GM19023 (cell line): ENCODE results near the gene KBTBD3.
A peak's percentile ranks its signal among the peaks of the same experiment; 100 is the strongest.
"Not testable (repeated sequence)": the region's sequence is repeated elsewhere in the genome, so short reads cannot be mapped to it uniquely, and the experiment has no call there.

Experiments
- ATAC-seq: cut with Tn5 transposase; IDR thresholded peaks from one replicate; pipeline ENCODE4 v1.9.1; 2021; ENCODE audit warnings: mild to moderate bottlenecking, moderate library complexity; ENCODE audit not compliant: unreplicated experiment

KBTBD3 gene

DNA sequence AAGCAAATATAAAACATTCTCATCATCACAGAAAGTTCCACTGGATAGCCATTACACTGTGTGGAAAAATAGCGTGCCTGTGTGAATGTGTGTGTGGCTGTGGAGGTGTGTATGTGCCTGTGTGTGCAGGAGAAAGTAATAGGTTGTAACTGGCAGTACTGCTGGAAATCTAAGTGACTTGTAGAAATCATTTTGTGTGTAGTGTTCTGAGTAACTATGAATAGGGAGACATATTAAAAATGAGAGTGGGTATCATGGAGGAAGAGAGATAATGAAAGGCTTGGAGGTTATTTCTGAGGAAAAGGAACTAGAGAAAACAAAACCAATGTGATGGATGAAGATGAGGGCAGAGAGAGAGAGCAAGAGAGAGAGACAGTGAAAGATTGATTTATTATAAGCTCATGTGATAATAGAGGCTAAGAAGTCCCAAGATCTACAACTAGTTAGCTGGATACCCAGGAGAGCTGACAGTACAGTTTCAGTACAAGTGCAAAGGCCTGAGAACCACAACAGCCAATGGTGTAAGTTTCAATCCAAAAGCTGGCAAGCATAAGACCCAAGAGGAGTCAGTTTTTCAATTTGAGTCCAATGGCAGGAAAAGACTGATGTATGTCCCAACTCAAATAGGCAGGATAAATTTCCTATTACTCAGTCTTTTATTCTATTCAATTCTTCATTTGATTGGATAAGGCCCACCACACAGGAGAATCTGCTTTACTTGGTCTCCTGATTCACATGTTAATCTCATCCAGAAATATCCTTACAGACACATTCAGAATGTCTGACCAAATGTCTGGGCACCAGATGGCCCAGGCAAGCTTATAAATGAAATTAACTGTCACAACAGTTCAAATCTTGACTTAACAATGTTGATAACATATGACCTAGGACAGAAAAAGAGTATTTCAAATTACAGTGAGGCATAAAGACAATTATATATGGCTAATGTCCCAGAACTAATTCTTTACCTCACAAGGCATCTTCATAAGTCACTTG, 14.9 kb downstream of the KBTBD3 start:
- ATAC-seq = no peak

DNA sequence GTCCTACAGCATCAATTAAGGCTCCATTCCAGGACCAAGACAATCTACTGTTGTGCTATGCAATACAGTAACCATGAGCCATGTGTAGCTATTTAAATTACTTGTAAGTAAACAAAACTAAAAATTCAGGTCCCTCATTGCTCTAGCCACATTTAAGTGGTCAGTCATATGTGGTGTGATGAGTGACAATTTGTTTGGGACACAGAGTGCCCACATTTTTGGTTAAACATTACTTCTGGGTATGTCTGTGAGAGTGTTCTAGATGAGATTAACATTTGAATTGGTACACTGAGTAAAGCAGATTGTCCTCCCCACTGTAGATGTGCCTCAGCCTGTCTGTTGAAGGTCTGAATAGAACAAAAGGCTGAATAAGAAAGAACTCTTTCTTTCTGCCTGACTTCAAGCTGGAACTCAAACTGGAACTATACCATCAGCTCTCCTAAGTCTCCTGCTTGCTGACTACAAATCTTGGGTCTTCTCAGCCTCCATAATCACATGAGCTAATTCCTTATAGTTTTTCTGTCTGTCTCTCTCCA, 15.8 kb downstream of the KBTBD3 start:
- ATAC-seq = no peak

DNA sequence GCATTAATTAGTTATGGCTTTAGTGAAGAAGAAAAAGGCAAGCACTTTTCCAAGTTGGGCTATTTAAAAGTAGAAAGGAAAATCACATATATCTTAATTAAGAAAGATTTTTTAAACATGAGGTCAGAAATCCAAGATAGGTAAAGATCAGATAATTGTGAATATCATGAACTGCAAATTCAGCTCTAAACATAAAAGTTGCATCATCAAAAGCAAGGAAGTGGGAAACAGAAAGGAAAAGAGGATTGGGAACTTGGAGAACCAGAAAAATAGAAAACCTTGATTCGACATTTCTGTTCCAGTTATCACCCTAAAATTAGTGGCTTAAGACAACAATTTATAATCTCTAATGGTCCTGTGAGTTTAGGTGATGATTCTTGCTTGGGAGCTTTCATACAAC, 17.5 kb downstream of the KBTBD3 start:
- no peak for ATAC-seq

DNA sequence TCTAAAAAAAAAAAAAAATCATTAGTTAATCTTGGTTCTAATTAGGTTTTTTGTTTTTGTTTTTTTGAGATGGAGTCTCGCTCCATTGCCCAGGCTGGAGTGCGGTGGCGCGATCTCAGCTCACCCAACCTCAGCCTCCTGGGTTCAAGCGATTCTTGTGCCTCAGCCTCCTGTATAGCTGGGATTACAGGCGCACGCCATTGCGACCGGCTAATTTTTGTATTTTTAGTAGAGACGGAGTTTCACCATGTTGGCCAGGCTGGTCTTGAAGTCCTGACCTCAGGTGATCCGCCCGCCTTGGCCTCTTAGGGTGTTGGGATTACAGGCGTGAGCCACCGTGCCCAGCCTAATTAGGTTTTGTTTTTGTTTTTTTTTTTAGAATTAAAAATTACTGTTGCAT, 18.8 kb downstream of the KBTBD3 start:
- ATAC-seq = not testable (repeated sequence)

DNA sequence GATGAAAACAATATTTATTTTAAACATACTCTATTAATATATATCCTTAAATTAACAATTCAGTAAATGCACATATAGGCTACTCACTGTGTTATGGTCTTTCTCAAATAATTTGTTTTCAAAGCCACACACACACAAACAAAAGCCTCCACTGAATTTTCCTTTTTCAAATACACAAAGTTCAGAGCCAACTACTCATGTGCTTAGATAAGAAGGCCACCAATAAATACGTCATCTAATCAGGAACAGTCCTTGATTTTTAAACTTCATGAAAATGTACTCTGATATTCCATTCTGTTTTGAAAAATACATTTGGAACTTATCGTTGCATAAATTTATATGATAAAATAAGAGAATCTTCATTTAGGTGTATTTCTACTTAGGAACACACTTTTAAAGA, 26.0 kb downstream of the KBTBD3 start:
- ATAC-seq = no peak

DNA sequence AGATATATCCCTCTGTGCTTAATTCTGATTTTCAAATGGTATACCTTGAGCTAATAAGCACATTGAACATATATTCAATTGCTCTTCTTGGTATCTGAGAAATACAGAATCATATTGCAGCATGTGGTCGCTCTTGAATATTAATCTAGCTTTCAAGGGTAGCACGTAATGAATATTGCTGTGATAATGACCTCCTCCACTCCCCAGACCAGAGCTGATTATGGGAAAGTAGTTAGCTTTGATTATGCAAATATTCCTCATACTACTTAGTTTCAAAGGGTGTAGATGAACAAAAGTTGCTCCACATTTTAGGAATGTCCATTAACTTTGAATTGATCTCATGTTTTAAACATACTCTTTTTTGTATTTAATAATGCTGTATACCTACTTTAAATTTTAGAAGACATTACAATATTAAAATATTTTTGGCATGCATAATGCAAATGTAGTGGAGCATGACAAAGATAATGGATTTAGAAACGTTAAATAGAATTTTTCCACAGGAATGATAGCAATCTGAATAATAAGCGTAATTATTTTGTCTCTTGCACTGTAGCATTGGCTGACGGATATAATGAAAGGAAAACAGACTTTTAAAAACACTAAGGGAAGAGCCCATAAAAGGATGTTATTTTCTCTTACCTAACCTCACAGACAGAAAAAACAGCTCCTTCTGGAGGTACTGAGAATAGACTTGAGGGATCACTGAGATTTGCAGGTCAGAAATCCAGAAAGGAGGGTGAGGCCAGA, 27.2 kb downstream of the KBTBD3 start:
- ATAC-seq = no peak

DNA sequence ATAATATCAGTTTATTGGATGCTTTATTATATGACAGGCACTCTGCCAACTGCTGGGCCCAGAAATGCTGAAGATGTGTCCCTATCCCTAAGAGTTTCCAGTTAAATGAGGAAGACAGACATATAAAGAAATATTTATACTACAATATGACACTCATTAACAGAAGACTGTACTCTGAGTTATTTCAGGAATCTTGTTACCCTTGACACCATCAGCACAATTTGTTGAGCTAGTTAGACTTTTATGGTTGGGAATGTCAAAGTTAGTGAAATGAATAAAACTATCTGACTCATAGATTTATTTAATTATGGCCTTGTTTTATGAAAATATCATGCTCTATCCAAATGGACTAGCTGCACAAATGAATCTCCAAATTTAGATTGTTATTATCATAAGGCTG, 29.5 kb downstream of the KBTBD3 start:
- no peak for ATAC-seq

DNA sequence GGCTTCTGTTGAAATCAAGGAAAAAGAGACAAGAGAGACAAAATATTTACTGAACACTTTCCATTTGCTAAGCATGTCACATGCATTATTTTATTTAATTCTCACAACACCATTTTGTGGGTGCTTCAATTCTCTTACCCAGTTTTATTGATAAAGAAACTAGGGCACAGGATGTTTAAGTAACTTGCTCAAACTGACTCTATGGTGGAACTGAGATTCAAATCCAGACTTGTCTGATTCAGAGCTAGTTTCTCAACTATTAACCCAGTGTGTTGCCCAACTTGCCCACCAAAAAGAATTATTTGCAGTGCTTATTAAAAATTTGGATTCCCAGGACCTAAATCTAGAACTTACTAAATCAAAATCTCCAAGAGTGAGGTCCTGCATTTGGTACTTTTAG, 33.6 kb downstream of the KBTBD3 start:
- ATAC-seq = no peak

DNA sequence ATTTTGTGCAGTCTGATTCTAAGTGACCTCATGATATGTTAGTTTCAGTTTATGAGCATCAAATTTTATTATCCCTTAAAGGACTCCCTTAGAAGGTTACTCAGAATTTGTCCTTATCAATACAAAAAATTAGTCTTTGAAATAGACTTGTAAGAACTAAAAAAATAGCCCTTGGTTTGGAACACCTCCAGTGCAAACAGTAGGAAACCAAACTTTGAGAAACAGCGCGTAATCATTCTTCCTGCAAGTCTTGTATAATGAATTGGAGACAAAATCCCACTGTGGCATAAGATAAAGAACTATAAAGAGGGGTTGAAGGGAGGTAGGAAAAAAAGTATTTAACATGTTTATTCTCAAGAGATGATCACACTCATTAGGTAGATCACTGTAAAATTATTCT, 44.3 kb downstream of the KBTBD3 start:
- no peak for ATAC-seq

DNA sequence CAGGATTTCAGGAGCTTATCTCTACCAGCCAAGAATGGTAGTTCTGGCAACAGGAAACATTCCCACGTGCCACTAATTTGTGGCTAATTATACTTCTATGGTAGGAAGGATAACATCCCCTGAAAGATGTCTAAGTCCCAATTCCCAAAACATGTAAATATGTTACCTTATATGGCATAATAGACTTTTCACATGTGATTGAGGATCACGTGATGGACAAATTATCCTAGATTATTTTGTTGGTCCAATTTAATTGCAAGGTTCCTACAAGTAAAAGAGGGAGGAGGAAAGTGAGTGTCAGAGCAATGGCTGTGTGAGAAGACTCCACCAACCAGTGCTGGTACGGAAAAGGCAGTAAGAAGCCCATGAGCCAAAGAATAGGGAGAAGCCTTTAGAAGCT, 45.2 kb downstream of the KBTBD3 start:
- ATAC-seq = no peak

DNA sequence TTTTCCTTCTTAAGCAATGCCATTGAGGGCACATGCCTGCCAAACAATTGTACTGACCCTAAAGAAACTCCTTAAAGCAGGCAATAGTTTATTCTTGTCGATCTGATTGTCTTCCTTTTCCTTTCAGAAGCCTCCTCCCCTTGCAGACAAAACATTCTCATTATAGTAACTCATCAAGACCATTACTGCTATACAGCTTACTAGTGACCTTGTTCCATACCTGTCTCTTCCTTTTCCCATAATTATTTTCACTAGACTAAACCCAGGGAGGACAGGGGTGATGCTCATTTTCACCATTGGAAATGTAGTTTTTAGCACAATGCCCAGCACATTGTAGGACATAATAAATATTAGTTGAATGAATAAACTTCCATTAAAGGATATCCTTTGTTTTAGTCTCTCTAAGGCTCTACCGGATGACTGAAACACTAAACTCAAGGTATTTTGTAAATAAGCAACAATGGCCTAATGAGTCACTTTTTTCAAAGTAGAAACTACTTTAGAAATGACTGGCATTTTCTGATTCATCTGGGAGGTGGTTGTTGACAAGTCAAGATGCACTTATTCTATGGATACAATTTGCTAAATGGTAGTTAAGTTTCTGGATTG, 45.8 kb downstream of the KBTBD3 start:
- ATAC-seq = no peak

DNA sequence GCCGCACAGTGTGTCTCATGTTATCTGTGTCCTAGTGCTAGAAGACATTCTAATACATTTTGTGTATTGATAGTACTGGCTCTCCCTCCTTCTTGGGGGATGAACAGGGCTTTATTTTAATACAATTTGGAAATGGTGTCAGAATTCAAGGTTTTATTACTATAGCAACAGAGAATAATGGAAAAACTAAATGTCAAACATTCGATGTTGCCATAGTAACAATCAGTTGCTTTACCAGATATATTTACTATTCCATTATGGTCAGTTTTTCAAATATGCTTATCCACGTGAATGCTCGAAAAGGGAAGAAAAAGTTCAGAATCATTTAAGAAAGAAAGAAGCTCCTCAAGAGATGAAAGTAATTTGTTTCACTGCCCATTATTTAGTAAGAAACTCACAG, 46.5 kb downstream of the KBTBD3 start:
- no peak for ATAC-seq

DNA sequence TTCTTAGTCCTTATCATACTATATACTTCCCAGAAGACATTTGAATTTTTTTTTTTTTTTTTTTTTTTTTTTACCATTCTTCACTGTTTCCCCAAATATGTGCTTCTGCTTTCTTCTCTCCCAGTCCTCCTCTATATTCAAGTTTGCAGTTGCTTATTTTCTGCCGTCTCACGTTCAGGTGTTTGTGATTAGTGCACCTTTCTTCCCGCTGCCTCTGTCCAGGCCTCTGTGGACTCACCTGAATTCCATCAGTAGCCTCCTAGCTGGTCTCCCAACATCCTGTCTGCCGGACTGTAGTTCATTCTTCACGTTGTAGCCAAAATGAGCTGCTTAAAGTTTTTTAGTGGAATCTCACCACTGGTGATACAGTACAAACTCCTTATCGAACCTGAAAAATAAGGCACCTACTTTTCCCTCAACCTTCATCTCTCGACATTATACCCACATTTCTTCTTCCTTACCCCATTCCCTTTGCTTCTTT, 54.3 kb downstream of the KBTBD3 start:
- no peak for ATAC-seq

DNA sequence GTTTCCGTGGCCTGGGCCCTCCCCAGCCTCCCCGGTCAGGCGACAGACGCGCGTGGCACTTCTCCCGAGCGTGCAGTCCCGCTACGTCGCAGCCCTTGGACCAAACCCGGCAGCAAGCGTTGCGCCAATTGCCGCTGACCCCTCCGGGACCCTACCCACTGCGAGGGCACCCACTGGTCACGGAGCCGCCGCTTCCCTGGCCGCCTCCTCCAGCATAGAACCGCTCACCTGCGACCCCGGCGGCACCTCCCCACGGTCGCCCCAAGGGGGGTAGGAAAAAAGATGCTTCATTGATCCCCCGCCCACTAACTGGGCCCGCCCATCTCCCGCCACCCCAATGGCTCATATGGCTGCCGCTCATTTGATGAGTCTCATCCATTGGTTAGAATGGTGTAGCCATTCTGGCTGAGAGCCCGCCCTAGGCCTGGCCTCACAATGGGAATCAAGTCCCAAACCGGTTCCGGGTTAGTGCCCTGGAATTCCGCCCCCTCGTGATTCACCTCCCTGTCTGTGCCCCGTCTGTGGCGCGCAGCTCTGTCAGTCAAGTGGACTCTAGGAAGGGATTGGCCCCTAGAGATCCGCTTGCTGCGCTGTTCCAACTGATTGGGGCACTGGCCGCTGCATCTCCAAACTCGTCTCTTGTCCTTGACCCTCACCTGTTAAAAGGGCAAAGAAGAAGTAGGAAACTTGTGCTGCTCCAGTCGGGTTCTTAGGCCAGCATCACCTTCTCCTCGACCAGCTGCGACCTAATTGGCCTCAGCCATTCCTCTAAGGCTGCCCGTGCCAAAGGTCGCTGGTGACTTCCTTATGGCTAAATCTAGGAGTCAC, 55.0 kb downstream of the KBTBD3 start, which contains the start of gene MSANTD4:
Gene MSANTD4, minus strand, starts transcription at position 274 of the 828 bp plus-strand sequence. CDS start 11,323 bp downstream, outside the sequence.
- ATAC-seq = peak; percentile 97

DNA sequence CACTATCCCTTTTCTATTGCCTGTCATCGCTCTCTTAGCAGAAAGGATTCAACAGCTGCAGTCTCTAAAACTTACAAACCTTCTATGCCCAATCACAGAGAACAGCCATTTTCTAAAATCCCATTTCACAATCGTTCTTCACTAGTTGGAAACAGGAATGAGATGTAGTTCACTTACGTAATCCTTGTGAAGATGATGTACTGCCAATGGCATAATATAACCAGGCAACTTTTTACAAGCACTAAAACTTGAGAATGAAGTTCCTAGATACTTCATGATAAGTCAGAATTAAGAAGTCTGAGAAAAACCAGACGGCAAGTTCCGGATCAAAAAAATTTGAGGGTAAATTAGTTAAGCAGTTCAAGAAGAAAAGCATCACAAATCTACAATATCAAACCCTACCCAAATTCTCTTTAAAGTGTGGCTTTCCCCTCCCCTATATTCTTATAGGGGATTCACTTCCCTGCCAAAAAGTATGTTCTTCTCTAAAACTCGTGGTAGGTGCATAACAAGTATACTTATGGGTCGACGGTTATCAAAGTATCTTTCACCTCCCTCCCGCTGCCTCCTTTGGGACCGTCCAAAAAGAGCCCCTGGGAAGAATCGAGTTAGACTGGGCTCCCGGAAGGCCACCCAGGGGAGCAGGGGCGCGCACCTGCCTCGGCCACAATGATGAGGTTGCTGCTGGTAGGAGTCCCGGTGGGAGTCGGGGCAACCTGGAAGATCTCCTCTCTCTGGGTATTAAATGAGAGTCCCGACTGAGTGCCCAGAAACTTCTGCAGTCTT, 55.8 kb downstream of the KBTBD3 start:
- peak; percentile 17 for ATAC-seq

DNA sequence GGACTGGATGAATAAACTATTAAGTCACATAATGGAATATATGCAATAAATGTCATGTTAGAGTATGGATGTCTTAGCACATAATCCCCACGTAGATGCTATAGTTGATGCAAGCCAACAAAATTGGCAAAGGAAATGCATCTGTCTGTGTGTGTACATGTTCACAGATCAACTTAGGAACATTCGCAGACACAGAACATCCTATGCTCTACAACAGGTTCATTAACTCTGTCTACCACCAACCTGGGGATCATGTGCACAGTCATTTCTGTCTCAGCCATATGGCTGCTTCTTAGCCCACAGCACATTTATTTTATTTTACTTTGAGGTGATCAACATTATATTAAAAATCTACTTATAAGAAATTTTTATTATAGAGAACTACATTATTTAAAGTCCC, 60.1 kb downstream of the KBTBD3 start:
- ATAC-seq = no peak

DNA sequence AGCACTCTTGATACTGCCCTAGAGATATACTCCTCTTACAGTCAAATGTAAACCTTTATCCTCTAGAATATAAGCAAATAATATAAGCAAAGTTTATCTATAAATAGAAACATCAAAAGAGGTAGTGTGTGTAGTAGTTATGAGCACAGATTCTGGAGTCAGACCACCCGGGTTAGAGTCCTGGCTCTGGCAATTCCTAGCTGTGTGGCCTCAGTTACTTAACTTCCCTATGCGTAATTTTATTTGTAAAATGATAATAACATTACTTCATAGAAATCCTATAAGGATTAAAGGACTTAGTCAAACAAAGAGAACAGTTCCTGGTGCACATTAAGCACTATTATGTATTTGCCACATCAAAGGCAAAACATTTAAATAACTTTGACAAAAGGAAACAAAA, 62.1 kb downstream of the KBTBD3 start:
- no peak for ATAC-seq

DNA sequence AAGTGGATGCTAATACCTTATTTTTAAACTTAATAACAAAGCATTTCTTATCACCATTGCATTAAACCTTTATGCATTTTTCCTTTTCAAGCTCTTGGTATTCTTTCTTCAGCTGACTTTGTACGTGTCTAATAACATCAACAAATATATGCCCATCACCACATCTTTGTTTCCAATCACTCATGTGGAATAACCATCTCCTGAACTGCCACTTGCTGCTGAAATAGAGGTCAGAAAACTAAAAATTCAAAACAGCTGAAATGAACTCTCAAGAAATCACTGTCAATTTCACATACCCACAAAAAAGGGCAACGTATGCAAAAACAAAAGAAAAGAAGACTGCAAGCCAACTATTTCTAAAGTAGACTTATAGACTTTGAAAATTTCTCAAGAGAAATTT, 62.5 kb downstream of the KBTBD3 start:
- no peak for ATAC-seq

DNA sequence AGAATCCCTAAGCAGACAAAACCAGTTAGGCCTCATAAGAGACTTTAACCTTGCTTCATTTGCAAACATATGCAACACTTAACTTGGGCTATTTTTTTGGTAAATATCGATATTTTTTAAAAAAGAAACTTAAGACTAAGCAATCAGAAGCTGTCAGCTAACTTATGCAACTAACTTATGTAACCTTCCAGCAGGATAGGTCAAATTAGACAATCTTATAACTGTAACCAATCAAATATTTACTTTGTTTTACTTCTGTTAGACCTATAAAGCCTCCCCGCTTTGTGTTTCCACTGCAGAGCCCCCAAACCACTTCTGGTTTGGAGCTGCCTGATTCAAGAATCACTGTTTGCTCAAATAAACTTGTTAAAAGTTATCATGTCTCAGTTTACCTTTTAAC, 63.1 kb downstream of the KBTBD3 start:
- no peak for ATAC-seq
